NCI-H82 (cell line): ENCODE results near the gene PPP2R2D.

Source experiments
- DNase-seq: peaks from one replicate; lab custom pipeline; 2025; lab: John Stamatoyannopoulos, UW

The PPP2R2D gene

DNA sequence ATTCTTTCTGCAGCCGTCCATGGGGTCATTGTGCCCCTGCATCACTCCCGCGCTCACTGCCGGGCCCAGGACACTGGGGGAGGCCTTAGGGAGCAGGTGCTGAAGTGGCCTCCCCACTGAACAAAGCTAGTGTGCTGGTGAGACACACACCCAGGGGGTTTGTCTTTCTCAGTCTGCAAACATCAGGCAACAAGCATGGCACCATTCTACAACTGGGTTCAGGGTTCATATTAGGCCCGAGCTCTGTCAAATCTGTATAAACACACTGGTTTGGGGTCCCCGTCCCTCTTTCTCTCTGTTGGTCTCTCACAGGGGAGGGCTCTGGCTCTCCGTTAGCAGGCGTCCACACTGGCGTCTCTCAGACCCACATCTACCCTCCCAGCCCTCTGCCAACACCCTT is 11.1 kb upstream of the PPP2R2D start:
- DNase-seq, result no peak

GRCh38 chr10:131890276-131891195 is 10.3 kb upstream of the PPP2R2D start:
- DNase-seq, result no peak

GRCh38 chr10:131891196-131891928 is 9.4 kb upstream of the PPP2R2D start:
- peak; percentile 15 for DNase-seq

DNA sequence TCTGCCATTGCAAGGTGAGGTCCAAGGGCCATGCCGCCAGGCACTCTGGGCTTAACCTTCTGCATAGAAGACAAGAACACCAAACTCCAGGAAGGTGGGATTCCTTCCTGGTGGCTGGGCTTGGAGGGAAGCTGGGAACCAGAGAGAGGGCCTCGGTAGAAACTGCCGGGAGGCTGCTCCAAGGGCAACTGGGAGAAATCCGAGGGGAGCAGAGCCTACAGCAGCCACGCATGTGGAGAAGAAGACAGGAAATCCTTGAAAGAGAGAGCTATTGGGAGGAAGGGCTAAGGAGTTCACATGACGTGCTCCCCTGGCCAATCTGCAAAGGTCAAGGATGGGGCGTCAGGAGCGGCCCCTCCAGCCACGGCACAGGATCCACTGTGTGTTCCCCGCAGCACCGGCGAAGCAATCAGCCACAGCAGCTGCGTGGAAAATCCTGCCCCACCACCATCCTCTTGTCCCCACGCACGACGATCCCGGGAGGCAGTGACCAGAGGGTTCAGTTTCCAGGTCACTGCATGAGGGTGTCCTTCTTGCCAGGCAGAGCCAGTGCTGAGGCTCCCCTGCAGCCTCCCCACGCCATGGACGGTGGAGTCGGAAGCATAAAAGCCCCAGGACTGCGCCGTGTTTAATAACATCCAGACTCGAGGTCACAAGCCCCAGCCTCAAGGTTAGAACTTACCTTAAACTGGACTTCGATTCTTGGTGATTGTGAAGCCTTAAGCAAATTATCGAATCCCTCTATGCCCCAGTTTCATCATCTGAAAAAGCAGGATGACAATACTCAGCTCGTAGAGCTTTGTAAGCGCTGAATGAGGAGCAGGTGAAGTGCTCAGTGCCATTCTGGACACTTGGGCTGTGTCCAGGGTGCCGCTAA is 8.6 kb upstream of the PPP2R2D start:
- no peak for DNase-seq

DNA sequence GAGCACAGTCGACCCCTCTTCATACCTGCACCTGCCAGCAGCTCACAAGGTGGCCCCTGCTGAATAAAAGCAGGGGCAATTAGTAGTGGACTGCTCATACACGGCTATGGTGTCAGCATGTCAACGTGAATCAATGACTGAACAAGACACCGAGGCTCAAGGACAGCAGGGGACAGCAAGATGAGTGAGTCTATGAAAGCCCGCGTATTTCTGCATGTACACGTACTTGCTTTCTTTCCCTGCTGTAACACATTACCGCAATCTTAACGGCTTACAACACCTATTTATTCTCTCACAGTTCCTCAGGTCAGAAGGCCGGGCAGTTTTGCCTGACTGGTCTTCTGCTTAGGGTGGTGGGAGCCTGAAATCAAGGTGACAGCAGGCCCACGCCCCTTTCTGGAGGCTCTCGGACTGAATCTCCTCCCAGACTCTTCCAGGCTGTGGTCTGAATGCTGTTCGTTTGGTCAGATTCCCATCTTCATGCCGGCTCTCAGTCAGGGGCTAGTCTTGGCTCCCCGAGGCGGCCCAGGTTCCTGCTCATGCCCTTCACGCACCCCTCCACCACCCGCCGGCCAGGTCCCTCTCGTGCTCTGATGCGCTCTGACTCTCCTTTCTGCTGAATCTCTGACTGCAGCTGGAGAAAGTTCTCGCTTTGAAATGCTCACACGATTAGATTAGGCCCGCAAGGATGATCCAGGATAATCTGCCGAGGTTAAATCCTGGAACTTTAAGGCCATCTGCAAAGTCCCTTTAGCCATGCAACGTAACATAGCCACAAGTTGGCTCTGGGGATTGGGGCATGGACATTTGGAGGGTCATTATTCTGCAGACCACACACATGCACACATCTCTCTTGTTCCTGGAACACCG is 7.8 kb upstream of the PPP2R2D start:
- peak; percentile 78 for DNase-seq

DNA sequence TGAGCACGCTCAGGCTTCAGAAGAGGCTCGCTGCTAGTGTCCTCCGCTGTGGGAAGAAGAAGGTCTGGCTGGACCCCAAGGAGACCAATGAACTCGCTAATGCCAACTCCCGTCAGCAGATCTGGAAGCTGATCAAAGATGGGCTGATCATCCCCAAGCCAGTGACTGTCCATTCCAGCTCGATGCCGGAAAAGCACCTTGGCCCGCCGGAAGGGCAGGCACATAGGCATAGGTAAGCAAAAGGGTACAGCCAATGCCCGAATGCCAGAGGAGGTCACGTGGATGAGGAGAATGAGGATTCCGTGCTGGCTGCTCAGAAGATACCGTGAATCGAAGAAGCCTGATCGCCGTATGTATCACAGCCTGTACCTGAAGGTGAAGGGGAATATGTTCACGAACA is 5.7 kb upstream of the PPP2R2D start:
- no peak for DNase-seq

GRCh38 chr10:131896403-131896802 is 4.4 kb upstream of the PPP2R2D start:
- no peak for DNase-seq

- DNase-seq, result no peak
Observed at GRCh38 chr10:131897297-131897899, 3.4 kb upstream of the PPP2R2D start.

- no peak for DNase-seq
Observed at GRCh38 chr10:131898061-131898460, 2.7 kb upstream of the PPP2R2D start.

DNA sequence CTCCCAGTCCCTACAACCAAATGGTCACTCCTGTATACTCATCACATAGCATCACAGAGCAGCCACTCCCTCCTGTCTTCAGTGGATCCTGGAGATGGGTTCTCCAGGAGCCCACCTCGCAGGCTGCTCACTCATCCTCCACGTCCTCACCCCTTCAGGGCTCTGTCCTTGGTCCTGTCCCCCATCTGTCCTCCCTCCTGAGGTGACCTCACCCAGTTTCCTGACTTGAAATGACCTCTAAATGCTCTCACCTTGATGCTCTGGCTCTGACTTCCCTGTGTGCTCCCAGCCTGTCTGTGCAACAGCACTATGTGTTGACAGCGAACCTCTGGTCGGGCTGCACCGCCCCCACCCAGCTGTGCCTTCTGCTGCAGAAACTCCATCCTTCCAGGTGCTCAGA is 2.1 kb upstream of the PPP2R2D start:
- no peak for DNase-seq

GRCh38 chr10:131899116-131899690 is 1.6 kb upstream of the PPP2R2D start:
- no peak for DNase-seq

- peak; percentile 27 for DNase-seq
Observed at GRCh38 chr10:131899695-131900349, 986 bp upstream of the PPP2R2D start.

DNA sequence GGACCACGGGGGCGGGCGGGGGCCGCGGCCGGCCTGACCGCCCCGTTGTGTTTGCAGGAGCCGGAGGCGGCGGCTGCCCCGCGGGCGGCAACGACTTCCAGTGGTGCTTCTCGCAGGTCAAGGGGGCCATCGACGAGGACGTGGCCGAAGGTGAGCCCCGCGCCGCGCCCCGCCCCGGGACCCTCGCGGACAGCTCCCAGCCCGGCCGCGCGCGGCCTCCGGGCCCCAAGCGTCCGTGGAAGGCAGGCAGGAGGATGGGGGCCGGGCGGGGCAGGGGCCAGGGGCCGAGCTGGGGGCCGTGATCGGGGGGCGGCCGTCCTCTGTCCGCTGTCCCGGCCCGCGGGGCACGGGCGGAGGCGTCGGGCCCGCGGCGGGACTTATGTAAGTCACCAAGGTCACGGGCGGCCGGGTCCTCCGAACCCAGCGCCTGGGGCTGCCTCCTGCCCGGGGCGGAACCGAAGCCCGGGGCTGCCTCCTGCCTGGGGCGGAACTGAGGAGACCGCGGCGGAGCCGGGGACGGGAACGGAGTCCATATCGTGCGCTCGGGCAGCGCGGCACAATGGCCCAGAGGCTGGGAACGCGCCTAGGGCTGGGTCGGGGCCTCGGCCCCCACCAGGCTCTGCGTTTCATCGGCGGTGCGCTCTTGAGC is 497 bp downstream of the PPP2R2D start:
- DNase-seq, result peak; percentile 40

- DNase-seq, result peak; percentile 2
Observed at GRCh38 chr10:131902211-131902610, 1.4 kb downstream of the PPP2R2D start.

DNA sequence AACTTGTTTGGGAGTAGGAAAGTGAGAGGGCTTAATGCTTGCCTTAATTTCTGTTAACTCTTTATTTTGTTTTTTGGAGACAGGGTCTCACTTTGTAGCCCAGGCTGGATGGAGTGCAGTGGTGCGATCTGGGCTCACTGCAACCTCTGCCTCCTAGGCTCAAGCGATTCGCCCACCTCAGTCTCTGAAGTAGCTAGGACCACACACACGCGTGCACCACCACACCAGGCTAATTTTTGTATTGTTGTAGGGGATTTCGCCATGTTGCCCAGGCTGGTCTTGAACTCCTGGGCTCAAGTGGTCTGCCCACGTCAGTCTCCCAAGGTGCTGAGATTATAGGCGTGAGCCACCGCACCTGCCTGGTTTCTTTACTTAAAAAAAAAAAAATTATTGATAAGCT is 1.9 kb downstream of the PPP2R2D start:
- DNase-seq, result no peak

DNA sequence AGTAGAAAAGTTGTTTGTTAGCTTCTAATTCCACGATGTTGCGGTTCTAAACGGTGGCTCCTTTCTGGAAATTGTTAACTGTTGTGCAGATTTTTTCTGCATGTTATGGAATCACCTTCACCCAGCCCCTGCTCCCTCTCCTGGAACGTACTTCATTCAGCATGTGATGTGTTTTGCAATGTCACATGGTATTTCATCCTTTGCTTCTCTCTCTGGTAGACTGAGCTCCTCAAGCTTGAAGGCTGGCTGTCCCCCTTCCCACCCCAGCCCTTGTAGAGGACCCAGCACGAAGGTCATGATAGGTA is 4.4 kb downstream of the PPP2R2D start:
- no peak for DNase-seq

DNA sequence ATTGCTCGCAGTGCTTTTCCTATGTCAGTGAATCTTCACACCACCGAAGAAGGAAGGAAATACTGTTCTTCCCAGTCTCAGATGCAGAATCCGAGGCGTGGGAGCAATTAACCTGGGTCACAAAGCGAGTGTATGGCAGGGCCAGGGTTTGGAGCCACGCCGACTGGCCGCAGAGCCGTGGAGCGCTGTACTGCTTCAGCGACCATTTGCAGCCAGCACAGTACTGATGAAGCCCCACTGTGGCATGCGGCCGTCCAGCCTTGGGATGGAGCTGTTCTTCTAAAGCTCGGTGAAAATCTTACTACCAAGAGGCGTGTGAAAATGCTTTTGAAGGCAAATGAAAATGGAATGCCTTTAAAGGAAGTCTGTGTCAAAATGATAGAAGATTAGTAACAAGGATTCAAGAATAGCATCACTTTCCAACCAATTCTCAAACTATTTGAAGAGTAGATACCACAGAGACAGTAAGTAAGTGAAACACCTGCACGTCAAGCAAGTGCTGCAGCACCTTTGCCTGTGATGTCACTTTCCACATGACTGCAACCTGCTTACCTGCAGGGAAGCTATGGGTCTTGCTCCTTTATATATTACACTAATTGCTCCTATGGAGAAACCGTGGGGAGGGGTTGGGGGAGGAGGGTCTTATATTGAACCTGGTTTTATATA is 4.9 kb downstream of the PPP2R2D start:
- no peak for DNase-seq

- DNase-seq, result no peak
Observed at GRCh38 chr10:131906269-131906639, 5.4 kb downstream of the PPP2R2D start.

GRCh38 chr10:131907679-131908078 is 6.9 kb downstream of the PPP2R2D start:
- DNase-seq, result no peak
